Fibroblast of skin of left quadriceps (primary cell): ENCODE measurements around the gene CLNS1A.
A peak's percentile ranks its signal among the peaks of the same experiment; 100 is the strongest.
"Not testable (repeated sequence)": the region's sequence is repeated elsewhere in the genome, so short reads cannot be mapped to it uniquely, and the experiment has no call there.

Source experiments
- DNase-seq, 2 experiments: peaks; one replicate each; pipeline ENCODE4 v3.0.0-alpha.2; 2013; ENCODE audit warnings: low read depth in 2 of 2

CLNS1A gene

DNA sequence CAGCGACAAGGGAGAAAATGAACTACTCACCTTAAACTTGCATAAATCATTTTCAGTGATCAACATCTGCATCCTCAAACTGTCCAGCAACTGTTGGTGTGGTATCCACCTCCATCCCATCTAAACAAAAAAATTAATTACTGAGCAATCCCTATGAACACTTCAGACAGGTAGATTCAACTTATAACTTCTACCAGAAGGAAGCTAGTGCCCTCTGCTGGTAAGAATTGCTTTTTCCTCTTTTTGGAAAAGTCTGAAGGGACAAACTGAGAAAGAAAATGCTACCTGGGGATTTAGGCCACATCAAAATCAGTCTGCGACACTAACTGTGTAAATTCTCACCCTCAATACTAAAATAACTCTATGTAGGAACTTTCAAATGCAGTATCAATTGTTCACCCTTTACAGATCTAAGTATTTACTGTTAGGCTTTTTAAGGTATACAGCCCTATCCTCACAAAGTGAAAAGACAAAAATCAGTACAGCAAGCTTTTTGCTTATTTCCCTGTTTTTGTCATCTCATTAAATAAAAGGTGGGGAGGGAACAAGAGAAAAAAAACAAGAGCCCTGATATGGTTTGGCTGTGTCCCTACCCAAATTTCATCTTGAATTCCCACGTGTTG lies 17.9 kb downstream of the CLNS1A start:
- DNase-seq: no peak

- peak; percentile 45 to 49 for DNase-seq
Observed at GRCh38 chr11:77617892-77618291, 19.7 kb downstream of the CLNS1A start.

DNA sequence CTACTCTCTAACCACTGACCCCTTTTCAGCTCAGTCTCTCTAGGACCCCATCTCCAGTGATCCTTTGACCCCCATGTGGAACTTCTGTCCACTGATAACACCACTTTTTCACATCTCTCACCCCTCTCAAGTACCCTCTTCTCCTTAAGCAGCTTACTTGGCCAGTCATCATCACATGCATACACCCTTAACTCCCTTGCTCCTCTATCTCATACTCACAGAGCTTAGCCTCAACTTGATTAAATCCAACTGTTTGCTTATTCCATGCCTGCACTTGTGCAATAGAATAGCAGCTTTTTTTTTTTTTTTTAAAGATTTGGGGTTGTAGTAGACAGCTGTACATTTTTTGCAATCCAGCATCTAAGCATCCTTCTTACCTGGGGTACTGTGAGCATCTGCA lies 25.7 kb downstream of the CLNS1A start:
- DNase-seq: no peak

GRCh38 chr11:77609234-77609633 lies 28.4 kb downstream of the CLNS1A start:
- DNase-seq: no peak

DNA sequence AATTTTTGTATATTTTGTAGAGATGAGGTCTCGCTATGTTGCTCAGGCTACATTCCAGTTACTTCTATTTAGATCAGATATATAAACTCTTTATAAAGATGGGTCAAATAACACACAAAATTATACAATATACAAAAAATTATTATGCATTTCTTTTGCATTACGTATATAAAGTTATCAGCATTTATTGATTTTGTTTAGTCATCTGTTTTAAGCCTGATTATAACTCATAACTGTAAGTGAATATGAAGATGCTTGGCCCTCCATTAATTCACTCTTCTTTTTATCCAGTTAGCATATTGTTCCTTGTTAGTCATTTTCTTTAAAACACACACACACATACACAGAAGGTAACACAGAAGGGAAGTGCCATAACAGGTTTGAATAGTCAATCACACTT lies 33.3 kb downstream of the CLNS1A start:
- no peak for DNase-seq

- peak; percentile 75 to 77 for DNase-seq
Observed at GRCh38 chr11:77602381-77603088, 35.1 kb downstream of the CLNS1A start.

DNA sequence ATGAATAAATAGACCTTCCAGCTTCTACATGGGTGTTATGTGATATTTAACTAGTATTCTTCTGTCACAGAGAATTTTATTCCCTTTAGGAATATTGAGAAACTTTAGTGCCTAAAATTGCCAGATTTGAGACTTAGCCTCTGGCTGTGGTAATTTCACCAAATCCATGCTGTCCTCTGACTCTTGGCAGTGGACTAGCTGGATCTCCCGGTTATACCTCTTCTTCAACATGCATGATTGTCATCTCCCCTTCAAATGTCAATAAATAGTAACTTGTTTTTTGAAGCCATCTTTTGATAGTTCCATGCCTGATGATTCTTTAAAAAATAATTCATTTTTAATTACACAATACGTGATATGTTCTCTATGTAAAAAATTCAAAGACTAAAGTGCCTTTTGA lies 39.4 kb downstream of the CLNS1A start:
- no peak for DNase-seq

DNA sequence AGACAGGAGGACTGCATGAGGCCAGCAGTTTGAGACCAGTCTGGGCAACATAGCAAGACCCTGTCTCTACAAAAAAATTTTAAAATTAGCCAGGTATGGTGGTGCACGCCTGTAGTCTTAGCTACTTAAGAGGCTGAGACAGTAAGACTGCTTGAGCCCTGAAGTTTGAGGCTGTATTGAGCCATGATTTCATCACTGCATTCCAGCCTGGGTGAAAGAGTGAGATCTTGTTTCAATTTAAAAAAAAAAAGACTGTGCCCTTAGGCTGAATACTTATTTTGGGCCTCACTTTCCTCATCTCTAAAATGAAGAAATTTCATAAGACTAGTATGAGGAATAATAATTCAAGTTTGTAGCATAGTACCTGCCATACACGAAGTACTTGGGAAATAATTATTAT lies 41.0 kb downstream of the CLNS1A start:
- peak; percentile 37 to 44 for DNase-seq

DNA sequence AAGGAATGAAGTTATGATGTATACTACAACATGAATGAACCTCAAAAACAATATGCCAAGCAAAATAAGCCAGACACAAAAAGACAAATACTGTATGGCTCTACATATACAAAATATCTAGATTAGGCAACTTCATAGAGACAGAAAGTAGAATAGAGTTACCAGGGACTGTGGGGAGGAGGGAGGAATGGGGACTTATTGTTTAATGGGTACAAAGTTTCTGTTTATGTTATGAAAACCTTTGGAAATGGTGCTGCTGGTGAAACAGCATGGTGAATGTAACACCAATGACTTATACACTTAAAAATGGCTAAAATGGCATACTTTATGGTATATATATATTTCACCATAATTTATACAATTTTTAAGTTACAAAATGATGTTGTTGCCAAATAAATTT lies 43.7 kb downstream of the CLNS1A start:
- DNase-seq: no peak

GRCh38 chr11:77592727-77593126 lies 44.9 kb downstream of the CLNS1A start:
- no peak for DNase-seq

GRCh38 chr11:77590194-77590782 lies 47.3 kb downstream of the CLNS1A start:
- DNase-seq: no peak

GRCh38 chr11:77589521-77590193 lies 47.9 kb downstream of the CLNS1A start, which contains the start of gene AQP11:
TSS of gene AQP11 (plus strand) at chr11:77589953. CDS start at chr11:77589993, 40 bp downstream.
- DNase-seq: peak; percentile 44 to 51

GRCh38 chr11:77589181-77589520 lies 48.4 kb downstream of the CLNS1A start:
- no peak for DNase-seq

DNA sequence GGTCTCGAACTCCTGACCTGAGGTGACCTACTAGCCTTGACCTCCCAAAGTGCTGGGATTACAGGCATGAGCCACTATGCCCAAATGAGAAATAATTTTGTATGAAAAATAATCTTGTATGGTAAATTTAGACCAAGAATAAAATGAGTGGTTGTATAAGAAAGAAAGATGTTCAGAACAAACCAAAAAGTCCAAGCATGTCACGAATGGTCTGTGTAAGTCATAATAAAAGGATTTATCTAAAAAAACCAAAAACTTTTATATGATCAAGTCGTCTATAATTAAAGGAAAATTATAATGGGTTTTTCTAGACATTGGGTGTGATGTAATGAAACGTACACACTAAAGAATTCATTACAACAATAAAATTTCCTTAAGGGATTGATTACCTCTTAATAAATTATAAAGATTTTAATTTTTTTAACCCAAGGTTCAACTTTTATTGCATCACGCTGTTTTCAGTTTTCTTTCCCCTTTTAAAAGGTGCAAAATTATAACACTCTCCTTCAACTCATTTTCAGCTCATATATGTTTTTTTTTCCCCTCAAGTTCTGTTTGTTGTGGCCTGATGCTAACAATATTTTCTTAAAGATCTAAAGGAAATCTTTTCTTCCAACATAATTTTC lies 56.8 kb downstream of the CLNS1A start:
- DNase-seq: no peak

- DNase-seq: not testable (repeated sequence)
Observed at GRCh38 chr11:77575428-77575827, 62.2 kb downstream of the CLNS1A start.

- peak in 1 of 2 experiments; percentile 20 for DNase-seq
Observed at GRCh38 chr11:77570896-77571295, 66.7 kb downstream of the CLNS1A start.

DNA sequence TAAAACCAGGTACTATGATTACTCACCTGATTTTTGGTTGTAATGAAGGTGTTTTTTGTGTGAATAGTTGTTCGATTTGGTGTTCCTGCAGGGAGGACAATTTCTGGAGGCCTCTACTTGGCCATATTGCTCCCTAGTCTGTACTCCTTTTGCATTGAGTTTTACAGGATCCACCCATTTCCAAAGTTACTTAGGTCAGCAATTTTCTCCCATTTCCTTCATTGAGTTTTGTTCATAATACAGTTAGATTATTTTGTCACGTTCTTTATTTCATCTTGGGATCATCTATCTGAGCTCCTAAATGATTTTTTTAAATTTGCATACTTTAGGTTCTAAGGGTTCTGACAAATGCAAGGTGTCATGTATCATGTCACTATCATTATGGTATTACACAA lies 67.9 kb downstream of the CLNS1A start:
- no peak for DNase-seq

DNA sequence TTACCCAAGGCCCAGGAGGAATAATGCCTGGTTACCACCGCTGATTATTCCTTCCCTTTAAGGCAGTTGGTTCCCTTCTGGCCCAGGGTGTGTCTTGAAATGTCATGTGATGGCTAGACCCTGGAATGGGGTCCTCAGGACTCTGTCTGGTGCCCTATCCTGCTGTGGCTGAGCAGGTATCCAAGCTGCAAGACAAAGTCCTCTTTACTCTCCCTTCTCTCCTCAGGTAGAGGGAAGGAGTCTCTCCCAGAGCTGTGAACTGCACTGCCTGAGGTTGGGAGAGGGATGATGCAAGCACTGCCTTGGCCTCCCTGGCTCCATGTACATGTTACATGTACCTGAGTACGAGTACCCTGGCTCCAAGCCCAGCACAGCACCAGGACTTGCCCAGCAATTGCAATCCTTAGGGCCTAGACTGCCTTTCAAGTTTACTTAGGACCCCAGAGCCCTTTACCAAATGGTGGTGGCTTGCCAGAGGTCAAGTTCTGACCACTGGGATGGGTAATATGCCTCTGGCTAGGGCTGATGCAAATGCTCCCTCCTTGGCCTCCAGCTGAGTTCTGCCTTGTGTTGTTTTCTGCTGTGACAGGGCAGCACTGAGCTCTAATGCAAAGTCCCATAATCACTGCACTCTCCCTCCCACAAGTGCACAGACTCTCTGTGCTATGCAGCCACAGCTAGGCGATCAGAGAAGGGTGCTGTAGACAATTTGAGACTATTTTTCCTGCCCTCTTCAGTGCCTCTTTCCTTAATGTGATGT lies 68.5 kb downstream of the CLNS1A start:
- DNase-seq: no peak

DNA sequence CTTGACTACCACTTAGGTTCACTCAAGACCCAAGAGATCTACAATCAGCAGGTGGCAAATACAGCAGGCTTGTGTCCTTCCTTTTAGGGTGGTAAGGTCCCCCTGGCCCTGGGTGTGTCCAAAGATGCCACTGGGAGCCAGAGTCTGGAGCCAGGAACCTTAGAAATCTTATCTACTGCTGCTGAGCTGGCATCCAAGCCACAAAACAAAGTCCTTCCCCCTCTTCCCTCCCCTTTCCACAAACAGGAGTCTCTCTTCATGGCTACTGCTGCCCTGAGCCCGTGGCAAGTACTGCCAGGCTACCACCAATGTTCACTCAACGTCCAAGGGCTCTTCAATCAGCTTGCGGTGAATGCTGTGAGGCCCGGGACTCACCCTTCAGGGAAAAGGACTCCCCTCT lies 69.3 kb downstream of the CLNS1A start:
- no peak for DNase-seq
